Measurements from ENCODE around the gene SIGMAR1.
A peak's percentile ranks its signal among the peaks of the same experiment; 100 is the strongest.

Gene SIGMAR1

DNA sequence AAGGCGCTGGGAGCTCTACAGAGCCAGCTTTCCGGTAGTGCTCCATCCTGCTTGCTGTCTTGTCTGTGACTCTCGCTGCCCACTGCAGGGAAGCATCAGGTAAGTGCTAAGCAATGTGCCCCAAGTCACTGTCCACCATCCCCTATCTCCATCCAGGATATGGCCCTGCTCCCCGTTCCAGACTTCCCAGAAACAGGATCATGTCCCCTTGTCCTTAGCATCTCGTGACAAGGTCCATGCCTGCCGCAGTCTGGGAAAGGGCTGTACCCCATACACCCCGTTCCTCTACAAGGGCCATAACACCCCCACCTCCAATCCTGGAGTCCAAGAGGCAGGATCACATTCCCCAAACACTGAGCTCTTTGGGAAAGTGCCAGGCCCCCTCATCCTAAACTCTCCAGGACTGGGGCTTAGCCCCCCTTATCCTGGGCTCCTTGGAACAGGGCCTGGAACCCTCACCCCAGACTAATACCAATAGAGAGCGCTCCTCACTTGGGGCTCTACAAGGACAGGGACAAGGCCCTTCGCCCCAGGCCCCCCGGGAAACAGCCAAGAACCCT lies 26.3 kb downstream of the SIGMAR1 start:
- TF ChIP-seq, protein P1, sequence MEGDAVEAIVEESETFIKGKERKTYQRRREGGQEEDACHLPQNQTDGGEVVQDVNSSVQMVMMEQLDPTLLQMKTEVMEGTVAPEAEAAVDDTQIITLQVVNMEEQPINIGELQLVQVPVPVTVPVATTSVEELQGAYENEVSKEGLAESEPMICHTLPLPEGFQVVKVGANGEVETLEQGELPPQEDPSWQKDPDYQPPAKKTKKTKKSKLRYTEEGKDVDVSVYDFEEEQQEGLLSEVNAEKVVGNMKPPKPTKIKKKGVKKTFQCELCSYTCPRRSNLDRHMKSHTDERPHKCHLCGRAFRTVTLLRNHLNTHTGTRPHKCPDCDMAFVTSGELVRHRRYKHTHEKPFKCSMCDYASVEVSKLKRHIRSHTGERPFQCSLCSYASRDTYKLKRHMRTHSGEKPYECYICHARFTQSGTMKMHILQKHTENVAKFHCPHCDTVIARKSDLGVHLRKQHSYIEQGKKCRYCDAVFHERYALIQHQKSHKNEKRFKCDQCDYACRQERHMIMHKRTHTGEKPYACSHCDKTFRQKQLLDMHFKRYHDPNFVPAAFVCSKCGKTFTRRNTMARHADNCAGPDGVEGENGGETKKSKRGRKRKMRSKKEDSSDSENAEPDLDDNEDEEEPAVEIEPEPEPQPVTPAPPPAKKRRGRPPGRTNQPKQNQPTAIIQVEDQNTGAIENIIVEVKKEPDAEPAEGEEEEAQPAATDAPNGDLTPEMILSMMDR (conservative IDR thresholded peaks at IDR 0.05; ENCODE audit: low read length), result no peak
- peak overlapping the region; percentile 84 for H3K4me3 ChIP-seq (ENCODE audit: low read length)
- no peak for DNase-seq (ENCODE audit: low read depth)

DNA sequence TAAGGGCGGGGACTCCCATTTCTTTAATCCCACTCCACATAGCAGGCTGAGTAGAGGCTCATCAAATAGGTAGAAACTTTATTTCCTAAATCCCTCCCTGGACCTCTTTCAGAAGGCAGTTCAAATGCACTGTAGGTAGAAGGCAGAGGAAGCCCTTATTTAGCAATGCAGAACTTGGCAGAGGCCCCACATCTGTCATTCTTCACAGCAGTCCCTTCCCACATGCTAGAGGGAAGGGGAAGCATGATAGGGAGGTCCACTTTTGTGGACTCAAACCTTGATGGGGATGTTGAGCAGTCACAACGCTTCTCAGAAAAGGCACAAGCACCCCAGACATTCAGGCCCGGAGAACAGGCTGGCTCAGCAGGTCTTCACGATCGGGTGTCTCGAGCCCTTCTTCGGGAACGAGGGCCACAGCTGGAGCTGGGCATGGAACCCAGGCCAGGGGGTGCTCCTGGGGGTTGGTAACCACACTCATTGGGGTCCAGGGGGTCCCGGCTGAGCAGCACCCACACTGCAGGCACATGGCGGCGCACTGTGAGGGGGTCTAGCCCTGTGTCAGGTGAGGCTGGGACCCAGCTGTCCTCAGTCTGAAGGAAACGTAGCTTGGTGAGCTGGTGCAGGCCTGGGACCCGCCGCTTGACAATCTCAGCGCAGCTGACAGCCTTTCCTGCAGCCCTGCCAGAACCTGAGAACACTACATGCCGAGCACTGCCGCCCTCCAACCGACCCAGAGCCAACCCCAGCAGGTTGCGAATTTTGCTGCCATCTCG lies 27.0 kb downstream of the SIGMAR1 start:
- peak overlapping the region; percentile 84 for H3K4me3 ChIP-seq (ENCODE audit: low read length)
- no peak for DNase-seq (ENCODE audit: low read depth)
- TF ChIP-seq, protein P1 (conservative IDR thresholded peaks at IDR 0.05; ENCODE audit: low read length), result no peak

DNA sequence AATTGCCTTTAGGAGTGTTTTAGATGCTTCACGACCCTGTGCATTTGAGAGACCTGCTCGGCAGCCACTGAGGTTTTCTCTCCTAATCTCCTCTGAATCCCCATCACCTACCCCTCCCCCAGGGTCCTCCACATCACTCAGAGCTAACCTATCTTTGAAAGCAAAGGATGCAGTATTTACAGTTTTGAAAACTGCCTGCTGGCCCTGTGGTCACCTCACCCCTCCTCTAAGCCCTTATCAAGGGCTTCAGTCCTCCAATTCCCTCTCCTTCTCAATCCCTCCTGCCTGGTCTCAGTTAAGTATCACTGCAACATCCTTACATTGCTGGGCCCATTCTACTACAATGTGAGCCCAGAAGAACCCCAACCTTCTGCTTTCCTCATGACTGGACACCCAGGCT lies 30.3 kb downstream of the SIGMAR1 start:
- H3K4me3 ChIP-seq (ENCODE audit: low read length), result no peak overlapping the region
- TF ChIP-seq, protein P1 (conservative IDR thresholded peaks at IDR 0.05; ENCODE audit: low read length), result no peak
- no peak for DNase-seq (ENCODE audit: low read depth)

DNA sequence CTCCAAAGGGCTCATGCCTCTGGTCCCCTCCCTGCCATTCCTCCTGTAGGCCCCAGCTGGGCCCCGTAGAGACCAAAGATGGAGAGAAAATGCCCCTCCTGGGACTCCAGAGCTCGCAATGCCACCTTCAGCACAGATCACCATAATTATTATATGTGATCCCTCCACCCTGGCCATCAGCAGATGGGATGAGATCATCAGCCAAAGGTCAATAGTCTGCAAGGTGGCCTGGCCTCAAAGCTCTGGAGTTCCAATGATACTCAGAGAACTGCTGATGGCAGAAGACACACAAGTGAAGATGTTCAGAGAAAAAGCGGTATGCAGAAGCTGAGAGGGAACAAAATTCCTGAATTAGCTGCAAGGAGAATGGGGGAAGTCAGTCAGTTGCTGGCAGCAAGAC lies 30.7 kb downstream of the SIGMAR1 start:
- no peak overlapping the region for H3K4me3 ChIP-seq (ENCODE audit: low read length)
- no peak for DNase-seq (ENCODE audit: low read depth)
- TF ChIP-seq, protein P1 (conservative IDR thresholded peaks at IDR 0.05; ENCODE audit: low read length), result no peak

DNA sequence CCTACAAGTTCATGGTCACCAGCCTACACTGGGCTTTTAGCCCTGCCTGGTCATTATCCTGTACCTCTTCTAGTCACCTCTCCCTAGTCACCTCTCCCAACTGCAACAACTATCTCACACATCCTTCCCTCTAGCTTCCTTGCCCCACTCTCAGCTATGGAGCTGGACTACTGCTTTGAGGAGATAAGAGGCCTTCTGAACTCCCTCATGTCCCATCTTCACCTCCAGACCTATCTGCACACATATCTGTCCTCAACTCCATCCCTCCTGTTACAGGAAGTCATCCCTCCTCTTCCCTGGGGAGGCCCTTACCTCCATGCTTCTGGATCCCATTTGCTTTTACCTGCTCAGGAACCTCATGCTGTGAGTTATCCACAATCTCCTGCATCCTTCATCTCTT lies 31.4 kb downstream of the SIGMAR1 start:
- TF ChIP-seq, protein P1 (conservative IDR thresholded peaks at IDR 0.05; ENCODE audit: low read length), result no peak
- no peak for DNase-seq (ENCODE audit: low read depth)
- no peak overlapping the region for H3K4me3 ChIP-seq (ENCODE audit: low read length)

DNA sequence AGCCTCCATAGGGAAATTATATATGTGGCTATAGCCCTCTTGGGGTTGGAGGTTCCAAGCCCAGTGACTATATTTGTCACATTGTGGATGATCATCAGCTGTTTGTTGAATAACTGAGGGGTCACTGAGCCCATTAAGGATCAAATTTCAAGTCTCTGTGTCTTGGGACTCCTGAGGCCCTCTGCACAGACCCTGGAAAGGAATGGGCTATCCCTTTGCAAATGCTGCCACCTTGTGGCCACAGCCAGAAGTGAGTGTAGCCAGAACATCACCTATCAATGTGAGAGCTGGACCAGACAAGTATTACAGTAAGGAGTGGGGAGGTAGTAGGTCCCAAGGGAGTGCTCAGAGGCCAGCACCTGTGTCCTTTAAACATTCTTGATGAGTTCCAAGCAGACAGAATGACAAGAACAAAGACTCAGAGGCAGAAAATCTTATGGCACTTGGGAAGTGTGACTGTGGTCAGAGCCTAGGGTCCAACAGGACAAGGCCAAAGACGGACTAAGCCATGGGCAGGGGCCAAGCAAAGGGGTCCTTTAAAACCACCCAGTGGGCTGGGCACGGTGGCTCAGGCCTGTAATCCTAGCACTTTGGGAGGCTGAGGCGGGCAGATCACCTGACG lies 33.9 kb downstream of the SIGMAR1 start:
- TF ChIP-seq, protein P1 (conservative IDR thresholded peaks at IDR 0.05; ENCODE audit: low read length), result peak; percentile 97
- H3K4me3 ChIP-seq (ENCODE audit: low read length), result no peak overlapping the region
- peak; percentile 51 for DNase-seq (ENCODE audit: low read depth)
